Lower lobe of right lung (tissue), 2 donors: ENCODE results near the gene XPO6. TPM values are rescaled to one million over a fixed set of nuclear protein-coding genes. Genes with fewer than 3 reads are reported as not detected.
"Not testable (repeated sequence)": the region's sequence is repeated elsewhere in the genome, so short reads cannot be mapped to it uniquely, and the experiment has no call there.

ENCODE experiments used
- ATAC-seq, 2 donors: fragments of 200-7000 bp; cut with Tn5 transposase; one replicate each; pipeline ENCODE4 v1.9.1; 2020 to 2022; ENCODE audit warnings: mild to moderate bottlenecking in 2 of 2, moderate library complexity in 2 of 2
- DNase-seq: peaks from one replicate; pipeline ENCODE4 v3.0.0-alpha.2; 2020
- H3K27ac ChIP-seq: fragments of 200-600 bp; one replicate; pipeline ENCODE4 v1.8.0; 2022
- H3K27me3 ChIP-seq: fragments of 200-600 bp; one replicate; pipeline ENCODE4 v1.8.0; 2022; ENCODE audit warnings: low read depth
- H3K36me3 ChIP-seq: fragments of 200-600 bp; one replicate; pipeline ENCODE4 v1.8.0; 2022; ENCODE audit warnings: mild to moderate bottlenecking
- H3K4me1 ChIP-seq: fragments of 200-600 bp; one replicate; pipeline ENCODE4 v1.8.0; 2022
- H3K4me3 ChIP-seq: fragments of 200-600 bp; one replicate; pipeline ENCODE4 v1.8.0; 2022; ENCODE audit warnings: mild to moderate bottlenecking
- H3K9me3 ChIP-seq: fragments of 200-600 bp; one replicate; pipeline ENCODE4 v1.8.0; 2022
- CTCF ChIP-seq: fragments of 200-600 bp; IDR thresholded peaks from one replicate; pipeline ENCODE4 v1.8.0; 2022; ENCODE audit warnings: antibody characterized with exemption, mild to moderate bottlenecking
- intact Hi-C: fragments of 100-400 bp; cut with DNase I; formaldehyde crosslinking; loops from one replicate; pipeline ENCODE4 v1.11.0; 2022
- total RNA-seq: library from RNA; stranded (reverse); fragmentation: NEBNext Ultra II Directional; extraction: Animal tissue kit (Norgen Biotek cat#: 25700); gene quantifications from one replicate; pipeline ENCODE4 v1.2.1, GENCODE V29; 2021
- donor health status: DM: no; HTN: yes; CAD: no; lungs with severe emphysema.

The XPO6 gene
- total RNA-seq, 1 donor from 2014 or later, result 106 TPM

GRCh38 chr16:28257256-28257655, 45.5 kb upstream of the XPO6 start:
- H3K9me3 ChIP-seq, result no peaks in the 10 kb centered on the region
- no peak for DNase-seq
- H3K4me3 ChIP-seq, result no peak overlapping the region
- ATAC-seq, result no peak
- peaks cover 6% of the 10 kb centered on the region for H3K4me1 ChIP-seq
- TF ChIP-seq CTCF, result no peak
- intact Hi-C loops, result no loop called here
- no peaks in the 10 kb centered on the region for H3K36me3 ChIP-seq
- peaks cover 31% of the 10 kb centered on the region for H3K27me3 ChIP-seq
- no peak overlapping the region for H3K27ac ChIP-seq

- Histone ChIP-seq H3K9me3 (no peaks in the 10 kb centered on the region), H3K4me3 (no peak overlapping the region), H3K36me3 (no peaks in the 10 kb centered on the region), H3K27me3 (peaks cover 24% of the 10 kb centered on the region), H3K4me1 (peaks cover 6% of the 10 kb centered on the region), H3K27ac (no peak overlapping the region)
- ATAC-seq (no peak), DNase-seq (no peak)
- TF ChIP-seq CTCF, result no peak
- intact Hi-C loops, result no loop called here
Measured at GRCh38 chr16:28255838-28256237, 44.1 kb upstream of the XPO6 start.

- TF ChIP-seq CTCF, result no peak
- Histone ChIP-seq H3K9me3 (no peaks in the 10 kb centered on the region), H3K4me3 (no peak overlapping the region), H3K27me3 (peaks cover 13% of the 10 kb centered on the region), H3K4me1 (peaks cover 6% of the 10 kb centered on the region), H3K36me3 (no peaks in the 10 kb centered on the region), H3K27ac (no peak overlapping the region)
- ATAC-seq, result no peak
- no peak for DNase-seq
- intact Hi-C loops, result no loop called here
Measured at GRCh38 chr16:28254158-28254557, 42.4 kb upstream of the XPO6 start.

GRCh38 chr16:28250999-28251398, 39.2 kb upstream of the XPO6 start:
- no peak overlapping the region for H3K4me3 ChIP-seq
- no peak overlapping the region for H3K27ac ChIP-seq
- intact Hi-C loops, result no loop called here
- DNase-seq, result no peak
- no peaks in the 10 kb centered on the region for H3K4me1 ChIP-seq
- H3K36me3 ChIP-seq, result no peaks in the 10 kb centered on the region
- ATAC-seq, result no peak
- H3K9me3 ChIP-seq, result no peaks in the 10 kb centered on the region
- TF ChIP-seq CTCF, result no peak
- no peaks in the 10 kb centered on the region for H3K27me3 ChIP-seq

GRCh38 chr16:28249483-28249882, 37.7 kb upstream of the XPO6 start:
- DNase-seq, H3K9me3 ChIP-seq, H3K27ac ChIP-seq, intact Hi-C loops, H3K4me3 ChIP-seq, ATAC-seq, H3K36me3 ChIP-seq, H3K27me3 ChIP-seq, H3K4me1 ChIP-seq: not testable (repeated sequence)

- intact Hi-C loops, result no loop called here
- H3K27ac ChIP-seq, result no peak overlapping the region
- ATAC-seq, result no peak
Measured at GRCh38 chr16:28241924-28242323, 30.2 kb upstream of the XPO6 start.

More at GRCh38 chr16:28241924-28242323, 30.2 kb upstream of the XPO6 start:
- Histone ChIP-seq H3K36me3 (no peaks in the 10 kb centered on the region), H3K4me1 (no peaks in the 10 kb centered on the region), H3K9me3 (peaks cover 5% of the 10 kb centered on the region), H3K4me3 (no peak overlapping the region), H3K27me3 (no peaks in the 10 kb centered on the region)
- no peak for DNase-seq
- TF ChIP-seq CTCF, result no peak
